Uterus (tissue), 2 donors: ENCODE data around the gene SPP2.

Experiments used
- POLR2A ChIP-seq, 2 donors: fragments of 450-650 bp; IDR thresholded peaks; one replicate each; pipeline ENCODE4 v1.6.1; 2016; ENCODE audit warnings: antibody characterized with exemption in 2 of 2, mild to moderate bottlenecking in 1 of 2, moderate library complexity in 1 of 2
- TF ChIP-seq, protein P1 (sequence below), 4 experiments: fragments of 200-600 bp in 2 of 4; fragments of 450-650 bp in 2 of 4; sonication (generic) in 2 of 4; IDR thresholded peaks; one replicate each; pipeline ENCODE4 v1.5.1; 2016 to 2019; ENCODE audit warnings: antibody characterized with exemption in 4 of 4, mild to moderate bottlenecking in 2 of 4, moderate library complexity in 1 of 4

DNA sequence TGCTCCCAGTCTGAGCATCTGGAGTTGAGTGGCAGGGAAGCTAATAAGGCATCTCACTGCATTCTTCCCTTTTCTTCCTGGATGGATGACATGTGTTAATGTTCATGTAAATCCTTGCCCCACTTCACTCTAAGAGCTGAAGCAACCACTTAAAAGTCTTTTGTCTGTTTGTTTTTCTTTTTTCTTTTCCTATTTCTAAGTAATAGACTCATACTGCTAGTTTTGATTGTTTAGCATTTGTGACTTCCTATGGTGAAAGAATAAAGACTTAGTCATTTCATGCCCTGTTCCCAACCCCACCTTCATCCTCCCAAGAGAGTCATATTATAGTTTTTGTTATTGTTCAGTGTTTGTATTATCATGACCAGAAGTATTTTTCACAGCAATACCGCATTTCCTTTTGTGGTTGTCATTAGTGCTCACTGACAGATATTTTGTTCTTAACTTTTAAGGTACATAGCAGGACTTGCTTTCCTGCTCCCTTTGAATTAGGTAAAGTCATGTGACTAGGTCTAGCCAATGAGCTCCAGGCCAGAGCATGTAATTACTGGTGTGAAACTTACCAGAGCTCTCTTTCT lies 18.1 kb upstream of the SPP2 start:
- TF ChIP-seq, protein P1, sequence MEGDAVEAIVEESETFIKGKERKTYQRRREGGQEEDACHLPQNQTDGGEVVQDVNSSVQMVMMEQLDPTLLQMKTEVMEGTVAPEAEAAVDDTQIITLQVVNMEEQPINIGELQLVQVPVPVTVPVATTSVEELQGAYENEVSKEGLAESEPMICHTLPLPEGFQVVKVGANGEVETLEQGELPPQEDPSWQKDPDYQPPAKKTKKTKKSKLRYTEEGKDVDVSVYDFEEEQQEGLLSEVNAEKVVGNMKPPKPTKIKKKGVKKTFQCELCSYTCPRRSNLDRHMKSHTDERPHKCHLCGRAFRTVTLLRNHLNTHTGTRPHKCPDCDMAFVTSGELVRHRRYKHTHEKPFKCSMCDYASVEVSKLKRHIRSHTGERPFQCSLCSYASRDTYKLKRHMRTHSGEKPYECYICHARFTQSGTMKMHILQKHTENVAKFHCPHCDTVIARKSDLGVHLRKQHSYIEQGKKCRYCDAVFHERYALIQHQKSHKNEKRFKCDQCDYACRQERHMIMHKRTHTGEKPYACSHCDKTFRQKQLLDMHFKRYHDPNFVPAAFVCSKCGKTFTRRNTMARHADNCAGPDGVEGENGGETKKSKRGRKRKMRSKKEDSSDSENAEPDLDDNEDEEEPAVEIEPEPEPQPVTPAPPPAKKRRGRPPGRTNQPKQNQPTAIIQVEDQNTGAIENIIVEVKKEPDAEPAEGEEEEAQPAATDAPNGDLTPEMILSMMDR (IDR thresholded peaks at IDR 0.05), result no peak
- no peak for TF ChIP-seq POLR2A (IDR thresholded peaks at IDR 0.05)
